Loucy (cell line): ENCODE measurements around the gene ACMSD.

Experiments
- CTCF ChIP-seq: fragments of 200-600 bp; sonication (generic); conservative IDR thresholded peaks from 2 replicates; pipeline ENCODE4 v1.5.1; 2014; ENCODE audit warnings: mild to moderate bottlenecking, antibody characterized with exemption, low read length
- EZH2phosphoT487 ChIP-seq: fragments of 200-600 bp; IDR thresholded peaks from 2 replicates; pipeline ENCODE4 v1.6.1; 2018; ENCODE audit warnings: antibody characterized with exemption, mild to moderate bottlenecking, moderate library complexity, borderline replicate concordance

GRCh38 chr2:134906726-134907125, 68.3 kb downstream of the ACMSD start:
- TF ChIP-seq CTCF: no peak
- TF ChIP-seq EZH2phosphoT487: no peak
